ENCODE data around the gene LHPP.

The LHPP gene

GRCh38 chr10:124566222-124566888 is 104.7 kb downstream of the LHPP start:
- no peak for TF ChIP-seq CTCF (IDR thresholded peaks at IDR 0.05; ENCODE audit: low read depth, low read length)
- DNase-seq (ENCODE audit: extremely low read depth, low read depth): no peak

DNA sequence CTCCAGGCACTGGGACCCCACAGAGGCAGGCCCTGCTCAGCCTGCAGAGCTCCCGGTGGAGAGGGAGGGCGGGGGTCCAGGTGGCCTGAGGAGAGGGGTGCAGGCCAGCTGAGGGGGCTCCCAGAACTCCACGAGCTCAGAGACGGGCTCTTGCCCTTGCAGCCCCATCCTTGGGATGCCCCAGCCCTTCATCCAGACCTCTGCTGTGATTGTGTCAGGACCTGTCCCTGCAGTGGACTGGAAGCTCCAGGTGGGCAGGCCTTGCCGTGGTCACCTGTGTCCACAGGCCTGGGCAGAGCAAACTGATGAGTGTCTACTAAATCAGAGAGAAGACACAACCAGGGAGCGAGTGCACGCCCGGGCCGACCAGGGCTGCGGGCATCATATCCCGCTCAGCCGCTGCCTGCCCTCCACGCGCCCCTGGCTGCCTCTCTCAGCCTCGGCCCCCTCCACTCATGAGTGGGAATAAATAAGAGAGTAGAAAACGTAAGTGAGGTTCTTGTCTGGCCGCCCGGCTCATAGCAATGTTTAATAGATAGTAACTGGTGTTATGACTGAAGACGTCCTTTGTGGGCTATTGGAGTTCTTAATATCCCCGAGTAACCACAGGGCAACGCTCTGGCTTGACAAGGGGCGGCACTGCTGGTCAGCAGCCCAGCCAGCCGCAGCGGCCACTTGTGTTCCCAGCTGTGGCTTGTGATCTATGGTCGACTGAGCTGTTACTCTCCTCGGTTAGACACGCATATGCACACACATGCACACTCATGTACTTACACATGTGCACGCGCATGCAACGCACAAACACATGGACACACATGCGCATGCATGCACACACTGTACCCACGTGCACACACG is 105.6 kb downstream of the LHPP start:
- no peak for TF ChIP-seq CTCF (IDR thresholded peaks at IDR 0.05; ENCODE audit: low read depth, low read length)
- DNase-seq (ENCODE audit: extremely low read depth, low read depth): no peak

DNA sequence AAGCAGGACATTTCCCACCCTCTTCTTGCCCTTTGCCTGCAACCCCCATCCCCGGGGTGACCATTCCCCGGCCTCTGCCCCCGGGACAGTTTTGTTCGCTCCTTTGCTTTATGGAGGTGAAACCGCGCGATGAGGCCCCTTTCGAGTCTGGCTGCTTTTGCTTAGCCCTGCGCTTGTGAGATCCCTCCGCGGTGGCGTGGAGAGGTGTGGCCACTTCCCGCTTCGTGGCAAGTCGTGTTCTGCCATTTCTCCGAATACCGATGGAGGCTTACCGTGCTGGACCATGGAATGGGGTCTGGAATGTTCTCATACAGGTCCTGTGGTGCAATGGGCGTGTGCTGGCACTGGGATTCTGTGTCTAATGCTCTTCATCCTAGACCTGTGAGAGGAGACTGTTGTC is 106.7 kb downstream of the LHPP start:
- DNase-seq (ENCODE audit: extremely low read depth, low read depth): no peak

DNA sequence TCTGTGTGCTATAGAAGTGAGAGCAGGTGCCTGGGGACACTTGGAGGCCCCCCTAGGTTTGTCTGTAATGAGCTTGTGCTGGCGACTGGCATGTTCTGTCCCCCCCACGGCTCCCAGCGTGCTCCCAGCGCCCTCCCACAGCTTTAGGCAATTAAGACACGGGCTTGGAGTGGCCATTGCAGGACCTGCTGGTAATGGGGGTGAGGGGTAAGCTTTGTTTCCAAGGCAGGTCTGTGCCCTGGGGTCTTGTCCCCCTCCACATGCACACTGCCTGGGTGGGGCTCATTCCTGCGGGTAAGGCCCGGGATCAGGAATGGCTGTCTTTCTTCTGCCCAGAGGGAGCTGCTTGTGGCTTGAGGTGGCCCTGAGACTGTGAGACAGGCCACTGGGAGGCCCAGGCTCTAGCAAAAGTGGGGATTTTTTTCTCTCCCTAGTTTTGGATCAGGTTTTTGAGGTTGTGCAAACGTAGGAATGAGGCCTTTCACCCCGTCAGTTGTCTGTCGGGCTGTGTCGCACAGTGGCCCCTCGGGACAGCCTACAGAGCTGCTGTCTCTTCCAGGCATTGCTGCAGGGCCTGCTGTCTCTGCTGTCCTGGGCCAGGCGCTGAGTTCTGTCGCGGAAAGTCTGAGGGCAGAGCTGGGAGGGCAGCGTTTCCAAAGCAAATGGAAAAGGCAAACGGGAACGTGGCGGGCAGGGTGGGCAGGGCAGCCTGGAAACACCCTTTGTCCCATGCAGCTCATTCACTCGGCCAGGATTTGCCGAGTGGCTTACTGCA is 107.4 kb downstream of the LHPP start:
- no peak for DNase-seq (ENCODE audit: extremely low read depth, low read depth)
- TF ChIP-seq CTCF (IDR thresholded peaks at IDR 0.05; ENCODE audit: low read depth, low read length): no peak

More for the DNA sequence above, 106.7 kb downstream of the LHPP start:
- no peak for TF ChIP-seq CTCF (IDR thresholded peaks at IDR 0.05; ENCODE audit: low read depth, low read length)

GRCh38 chr10:124569623-124570470 is 108.2 kb downstream of the LHPP start:
- no peak for DNase-seq (ENCODE audit: extremely low read depth, low read depth)
- TF ChIP-seq CTCF (IDR thresholded peaks at IDR 0.05; ENCODE audit: low read depth, low read length): no peak

GRCh38 chr10:124570646-124571045 is 109.0 kb downstream of the LHPP start:
- DNase-seq (ENCODE audit: extremely low read depth, low read depth): no peak
- no peak for TF ChIP-seq CTCF (IDR thresholded peaks at IDR 0.05; ENCODE audit: low read depth, low read length)
